ENCODE measurements around the gene CCDC187. TPM values are rescaled to one million over a fixed set of nuclear protein-coding genes. Genes with fewer than 3 reads are reported as not detected.

Gene CCDC187
- total RNA-seq, 1 experiment from 2014 or later = 2.7 TPM

DNA sequence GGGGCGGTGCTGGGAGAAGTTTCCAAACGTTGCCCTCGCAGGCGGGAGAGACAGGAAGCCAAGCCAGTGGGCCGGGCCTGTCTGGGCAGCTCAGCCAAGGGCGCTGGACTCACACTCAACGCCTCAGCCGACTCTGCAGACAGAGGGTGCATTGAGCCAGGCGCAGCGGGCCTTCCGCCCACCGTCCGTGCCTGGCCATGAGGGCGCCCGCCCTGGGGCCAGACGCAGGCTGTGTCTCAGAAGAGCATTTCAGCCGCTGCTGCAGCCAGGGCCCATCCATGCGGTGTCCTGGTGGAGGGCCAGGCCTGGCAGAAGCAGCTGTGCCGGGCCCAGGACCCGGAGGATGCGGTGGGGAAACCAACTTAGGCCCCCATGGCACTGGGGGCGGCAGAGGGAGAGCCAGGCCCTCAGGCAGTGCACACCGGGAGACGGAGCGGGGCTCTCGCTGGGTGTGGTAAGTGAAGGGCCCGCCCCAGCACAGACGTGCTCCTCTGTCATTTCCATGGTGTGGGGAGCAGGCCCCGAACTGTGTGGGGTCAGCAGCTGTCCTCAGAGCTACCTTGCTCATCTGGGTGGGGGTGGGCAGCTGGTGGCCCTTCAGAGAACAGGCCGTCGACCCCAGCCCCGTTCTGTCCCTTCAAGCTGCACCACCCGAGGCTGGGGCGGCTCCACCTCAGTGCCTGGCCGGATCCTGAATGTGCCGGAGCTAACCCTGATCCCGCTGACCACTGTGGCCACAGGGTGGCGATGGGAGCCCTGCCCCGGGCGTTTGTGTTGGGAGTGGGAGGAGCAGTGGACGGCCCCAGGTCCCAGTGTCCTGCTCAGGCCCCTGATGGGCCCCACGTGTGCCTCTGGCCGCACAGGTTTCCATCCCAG lies 41.6 kb upstream of the CCDC187 start:
- H3K4me2 ChIP-seq = peak overlapping the region; percentile 62
- POLR2A ChIA-PET (ENCODE audit: unreplicated experiment) = interaction anchor here (0.6 to 1.3 kb wide), 3 partner anchors 17 to 49 kb away, joined by 3 to 11 read pairs (median 8); no protein-coding TSS in a partner anchor
- H3K4me1 ChIP-seq (replicated peaks; ENCODE audit: insufficient read depth) = peaks cover 7% of the 10 kb centered on the region; the same call in 1 of the 2 replicates
- H3K36me3 ChIP-seq (ENCODE audit: low read depth) = no peaks in the 10 kb centered on the region
- H3F3A ChIP-seq (ENCODE audit: insufficient read depth, low read depth) = peaks cover 5% of the 10 kb centered on the region; the same call in 1 of the 2 replicates
- DNase-seq = peak; percentile 52 to 87
- no peaks in the 10 kb centered on the region for H3K27me3 ChIP-seq (ENCODE audit: insufficient read depth, low read depth)
- no peaks in the 10 kb centered on the region for H4K20me1 ChIP-seq (ENCODE audit: insufficient read depth)
- no peak for TF ChIP-seq EZH2 (IDR thresholded peaks at IDR 0.05; ENCODE audit: low read depth)
- TF ChIP-seq, protein P1, sequence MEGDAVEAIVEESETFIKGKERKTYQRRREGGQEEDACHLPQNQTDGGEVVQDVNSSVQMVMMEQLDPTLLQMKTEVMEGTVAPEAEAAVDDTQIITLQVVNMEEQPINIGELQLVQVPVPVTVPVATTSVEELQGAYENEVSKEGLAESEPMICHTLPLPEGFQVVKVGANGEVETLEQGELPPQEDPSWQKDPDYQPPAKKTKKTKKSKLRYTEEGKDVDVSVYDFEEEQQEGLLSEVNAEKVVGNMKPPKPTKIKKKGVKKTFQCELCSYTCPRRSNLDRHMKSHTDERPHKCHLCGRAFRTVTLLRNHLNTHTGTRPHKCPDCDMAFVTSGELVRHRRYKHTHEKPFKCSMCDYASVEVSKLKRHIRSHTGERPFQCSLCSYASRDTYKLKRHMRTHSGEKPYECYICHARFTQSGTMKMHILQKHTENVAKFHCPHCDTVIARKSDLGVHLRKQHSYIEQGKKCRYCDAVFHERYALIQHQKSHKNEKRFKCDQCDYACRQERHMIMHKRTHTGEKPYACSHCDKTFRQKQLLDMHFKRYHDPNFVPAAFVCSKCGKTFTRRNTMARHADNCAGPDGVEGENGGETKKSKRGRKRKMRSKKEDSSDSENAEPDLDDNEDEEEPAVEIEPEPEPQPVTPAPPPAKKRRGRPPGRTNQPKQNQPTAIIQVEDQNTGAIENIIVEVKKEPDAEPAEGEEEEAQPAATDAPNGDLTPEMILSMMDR (conservative IDR thresholded peaks at IDR 0.05) = peak; percentile 58; the same call in 1 of the 2 replicates
- no peaks in the 10 kb centered on the region for H3K79me2 ChIP-seq (ENCODE audit: low read depth)
- no peak overlapping the region for H3K4me3 ChIP-seq
- no peak overlapping the region for H3K27ac ChIP-seq
- no peaks in the 10 kb centered on the region for H3K9me3 ChIP-seq (ENCODE audit: insufficient read depth, low read depth)
- intact Hi-C loops (cut with micrococcal nuclease; ENCODE audit: unreplicated experiment) = loop anchor here (1.0 to 10.0 kb wide), 3 partner anchors 18 to 139 kb away; partner anchors contain the start of genes DNLZ, SEC16A and SNAPC4
- no peak overlapping the region for H2AFZ ChIP-seq
- BruUV-seq (replicated peaks) = no TSS peak
- CTCF ChIA-PET = interaction anchor here (0.6 to 1.6 kb wide), 11 partner anchors 8 to 651 kb away, joined by 3 to 19 read pairs (median 5); partner anchors contain the start of genes CLIC3 and DNLZ
- H3K9me2 ChIP-seq (ENCODE audit: insufficient read depth) = no peaks in the 10 kb centered on the region

DNA sequence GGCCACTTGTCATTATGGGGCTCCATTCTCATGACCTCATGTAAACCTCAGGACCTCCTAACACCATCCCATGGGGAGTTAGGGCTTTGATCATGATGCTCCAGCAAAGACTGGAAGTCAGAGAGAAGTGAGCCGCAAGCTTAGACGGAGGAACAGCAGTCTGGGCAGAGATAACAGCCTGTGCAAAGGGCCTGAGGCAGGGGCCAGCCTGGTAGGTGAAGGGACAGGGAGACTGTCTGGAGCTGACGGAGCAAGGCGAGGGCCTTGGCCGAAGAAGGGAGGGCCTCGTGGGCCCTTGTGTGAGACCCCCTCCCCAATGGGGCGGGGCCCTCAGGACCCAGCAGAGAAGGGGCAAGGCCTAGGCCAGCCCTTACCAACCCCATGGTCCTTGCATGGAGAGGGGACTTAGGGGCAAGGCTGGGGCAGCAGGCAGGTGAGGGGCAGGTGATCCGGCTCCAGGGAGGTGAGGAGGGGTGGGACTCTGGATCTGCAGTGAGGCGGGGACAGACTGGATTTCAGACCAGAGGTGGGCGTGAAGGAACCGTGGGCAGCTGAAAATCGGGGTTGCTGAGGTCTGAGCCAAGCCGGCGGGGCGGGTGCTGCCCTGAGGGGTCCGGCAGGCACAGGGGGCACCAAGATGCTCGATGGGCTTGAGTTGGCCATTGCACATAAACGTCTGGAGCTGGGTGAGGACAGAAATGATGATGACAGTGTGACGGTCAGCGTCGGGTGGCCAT lies 40.8 kb upstream of the CCDC187 start:
- DNase-seq = no peak
- Histone ChIP-seq H2AFZ (no peak overlapping the region), H3K27ac (no peak overlapping the region), H3K4me1 (replicated peaks; ENCODE audit: insufficient read depth) (peaks cover 7% of the 10 kb centered on the region; the same call in 1 of the 2 replicates), H4K20me1 (ENCODE audit: insufficient read depth) (no peaks in the 10 kb centered on the region), H3K4me2 (no peak overlapping the region), H3F3A (ENCODE audit: insufficient read depth, low read depth) (peaks cover 5% of the 10 kb centered on the region; the same call in 1 of the 2 replicates), H3K9me3 (ENCODE audit: insufficient read depth, low read depth) (no peaks in the 10 kb centered on the region), H3K36me3 (ENCODE audit: low read depth) (no peaks in the 10 kb centered on the region), H3K27me3 (ENCODE audit: insufficient read depth, low read depth) (no peaks in the 10 kb centered on the region), H3K9me2 (ENCODE audit: insufficient read depth) (no peaks in the 10 kb centered on the region), H3K79me2 (ENCODE audit: low read depth) (no peaks in the 10 kb centered on the region), H3K4me3 (no peak overlapping the region)
- TF ChIP-seq EZH2 (IDR thresholded peaks at IDR 0.05; ENCODE audit: low read depth) = no peak
- TF ChIP-seq, protein P1 (conservative IDR thresholded peaks at IDR 0.05) = no peak
- ChIA-PET CTCF (interaction anchor here (1.6 kb wide), 1 partner anchor 18 kb away, joined by 19 read pairs; the partner anchor contains the start of gene DNLZ), POLR2A (ENCODE audit: unreplicated experiment) (interaction anchor here (0.6 kb wide), 1 partner anchor 28 kb away, joined by 3 read pairs; no protein-coding TSS in a partner anchor)
- intact Hi-C loops (cut with micrococcal nuclease; ENCODE audit: unreplicated experiment) = loop anchor here (10.0 kb wide), 1 partner anchor 140 kb away; the partner anchor contains the start of gene SEC16A
- no TSS peak for BruUV-seq (replicated peaks)

DNA sequence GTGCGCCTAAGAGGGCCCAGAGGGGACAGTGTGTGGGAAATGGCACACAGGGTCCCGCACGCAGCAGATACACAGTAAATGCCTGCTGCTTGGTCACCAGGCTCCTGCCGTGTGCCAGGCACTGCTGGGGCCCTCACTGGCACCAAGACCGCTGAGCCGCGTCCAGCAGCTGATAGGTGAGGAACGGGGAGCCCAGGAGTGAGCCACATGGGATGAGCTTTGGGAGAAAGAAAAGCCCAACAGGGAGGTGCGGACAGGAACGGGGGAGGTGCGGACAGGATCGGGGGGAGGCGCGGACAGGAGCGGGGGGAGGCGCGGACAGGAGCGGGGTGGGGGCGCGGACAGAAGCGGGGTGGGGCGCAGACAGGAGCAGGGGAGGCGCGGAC lies 40.0 kb upstream of the CCDC187 start:
- H3K4me2 ChIP-seq = no peak overlapping the region
- no peaks in the 10 kb centered on the region for H3K36me3 ChIP-seq (ENCODE audit: low read depth)
- TF ChIP-seq EZH2 (IDR thresholded peaks at IDR 0.05; ENCODE audit: low read depth) = no peak
- TF ChIP-seq, protein P1 (conservative IDR thresholded peaks at IDR 0.05) = no peak
- no peak for DNase-seq
- no peaks in the 10 kb centered on the region for H3K79me2 ChIP-seq (ENCODE audit: low read depth)
- no peaks in the 10 kb centered on the region for H4K20me1 ChIP-seq (ENCODE audit: insufficient read depth)
- BruUV-seq (replicated peaks) = no TSS peak
- POLR2A ChIA-PET (ENCODE audit: unreplicated experiment) = no interaction called here
- no peak overlapping the region for H3K27ac ChIP-seq
- no peaks in the 10 kb centered on the region for H3K9me3 ChIP-seq (ENCODE audit: insufficient read depth, low read depth)
- H3K4me3 ChIP-seq = no peak overlapping the region
- H3K4me1 ChIP-seq (replicated peaks; ENCODE audit: insufficient read depth) = peaks cover 7% of the 10 kb centered on the region; the same call in 1 of the 2 replicates
- H2AFZ ChIP-seq = no peak overlapping the region
- H3K9me2 ChIP-seq (ENCODE audit: insufficient read depth) = no peaks in the 10 kb centered on the region
- intact Hi-C loops (cut with micrococcal nuclease; ENCODE audit: unreplicated experiment) = loop anchor here (10.0 kb wide), 1 partner anchor 141 kb away; the partner anchor contains the start of gene SEC16A
- peaks cover 5% of the 10 kb centered on the region; the same call in 1 of the 2 replicates for H3F3A ChIP-seq (ENCODE audit: insufficient read depth, low read depth)
- CTCF ChIA-PET = no interaction called here
- H3K27me3 ChIP-seq (ENCODE audit: insufficient read depth, low read depth) = no peaks in the 10 kb centered on the region
